ENCODE data around the gene HSPBP1.

Gene HSPBP1

GRCh38 chr19:55275851-55276719, 3.8 kb downstream of the HSPBP1 start:
- no peak for DNase-seq (ENCODE audit: low read depth)

- DNase-seq (ENCODE audit: low read depth), result no peak
Observed at GRCh38 chr19:55273978-55274707, 5.8 kb downstream of the HSPBP1 start.

GRCh38 chr19:55272142-55272541, 7.8 kb downstream of the HSPBP1 start:
- no peak for DNase-seq (ENCODE audit: low read depth)

- no peak for DNase-seq (ENCODE audit: low read depth)
Observed at GRCh38 chr19:55270172-55270942, 9.6 kb downstream of the HSPBP1 start.

GRCh38 chr19:55269299-55269698, 10.6 kb downstream of the HSPBP1 start:
- no peak for DNase-seq (ENCODE audit: low read depth)

- DNase-seq (ENCODE audit: low read depth), result no peak
Observed at GRCh38 chr19:55266840-55267239, 13.1 kb downstream of the HSPBP1 start.

GRCh38 chr19:55266404-55266803, 13.5 kb downstream of the HSPBP1 start:
- DNase-seq (ENCODE audit: low read depth), result no peak

- DNase-seq (ENCODE audit: low read depth), result no peak
Observed at GRCh38 chr19:55265723-55266386, 14.1 kb downstream of the HSPBP1 start.

GRCh38 chr19:55265173-55265572, 14.7 kb downstream of the HSPBP1 start:
- DNase-seq (ENCODE audit: low read depth), result no peak

GRCh38 chr19:55264531-55264930, 15.4 kb downstream of the HSPBP1 start:
- DNase-seq (ENCODE audit: low read depth), result no peak

GRCh38 chr19:55262359-55262758, 17.6 kb downstream of the HSPBP1 start:
- DNase-seq (ENCODE audit: low read depth), result no peak

- DNase-seq (ENCODE audit: low read depth), result no peak
Observed at GRCh38 chr19:55261671-55262126, 18.2 kb downstream of the HSPBP1 start.

- DNase-seq (ENCODE audit: low read depth), result no peak
Observed at GRCh38 chr19:55259540-55260210, 20.2 kb downstream of the HSPBP1 start.

- DNase-seq (ENCODE audit: low read depth), result peak; percentile 98
Observed at GRCh38 chr19:55258828-55259539, 20.9 kb downstream of the HSPBP1 start, which contains the start of gene PPP6R1. TSS of gene PPP6R1 (minus strand) at chr19:55259017. CDS start at chr19:55247103, 11,914 bp downstream.

GRCh38 chr19:55258476-55258827, 21.5 kb downstream of the HSPBP1 start:
- DNase-seq (ENCODE audit: low read depth), result no peak

- no peak for DNase-seq (ENCODE audit: low read depth)
Observed at GRCh38 chr19:55257461-55258420, 22.2 kb downstream of the HSPBP1 start.

- no peak for DNase-seq (ENCODE audit: low read depth)
Observed at GRCh38 chr19:55256562-55257460, 23.1 kb downstream of the HSPBP1 start.

Measured in GM04503 (cell line).